ENCODE measurements around the gene GNAS.
"Not testable (repeated sequence)": the region's sequence is repeated elsewhere in the genome, so short reads cannot be mapped to it uniquely, and the experiment has no call there.

Gene GNAS

GRCh38 chr20:58828136-58828535, 24.4 kb upstream of the GNAS start:
- no peak for DNase-seq (ENCODE audit: low spot score)

GRCh38 chr20:58828804-58829203, 23.7 kb upstream of the GNAS start:
- not testable (repeated sequence) for DNase-seq (ENCODE audit: low spot score)

- no peak for DNase-seq (ENCODE audit: low spot score)
These were observed 23.0 kb upstream of the GNAS start for GRCh38 chr20:58829531-58829941.

- DNase-seq (ENCODE audit: low spot score), result no peak
These were observed 20.1 kb upstream of the GNAS start for GRCh38 chr20:58832457-58832856.

GRCh38 chr20:58833921-58834320, 18.6 kb upstream of the GNAS start:
- DNase-seq (ENCODE audit: low spot score), result no peak

- no peak for DNase-seq (ENCODE audit: low spot score)
These were observed 17.3 kb upstream of the GNAS start for GRCh38 chr20:58835231-58835630.

GRCh38 chr20:58836616-58837204, 15.8 kb upstream of the GNAS start:
- no peak for DNase-seq (ENCODE audit: low spot score)

GRCh38 chr20:58837717-58838116, 14.8 kb upstream of the GNAS start:
- DNase-seq (ENCODE audit: low spot score), result no peak

GRCh38 chr20:58838174-58838573, 14.3 kb upstream of the GNAS start:
- DNase-seq (ENCODE audit: low spot score), result no peak

GRCh38 chr20:58839474-58839874, 13.0 kb upstream of the GNAS start:
- DNase-seq (ENCODE audit: low spot score), result peak; percentile 27

- no peak for DNase-seq (ENCODE audit: low spot score)
These were observed 12.3 kb upstream of the GNAS start for GRCh38 chr20:58839991-58840747.

GRCh38 chr20:58840816-58841538, 11.5 kb upstream of the GNAS start:
- no peak for DNase-seq (ENCODE audit: low spot score)

- no peak for DNase-seq (ENCODE audit: low spot score)
These were observed 10.8 kb upstream of the GNAS start for GRCh38 chr20:58841539-58842264.

GRCh38 chr20:58842276-58842675, 10.2 kb upstream of the GNAS start:
- no peak for DNase-seq (ENCODE audit: low spot score)

GRCh38 chr20:58843128-58843556, 9.4 kb upstream of the GNAS start:
- no peak for DNase-seq (ENCODE audit: low spot score)

GRCh38 chr20:58845706-58846105, 6.8 kb upstream of the GNAS start:
- DNase-seq (ENCODE audit: low spot score), result no peak

GRCh38 chr20:58847463-58847862, 5.1 kb upstream of the GNAS start:
- no peak for DNase-seq (ENCODE audit: low spot score)

GRCh38 chr20:58850693-58851174, 1.8 kb upstream of the GNAS start, which contains the start of gene GNAS-AS1:
Gene GNAS-AS1, minus strand, starts transcription at chr20:58850902.
- peak; percentile 87 for DNase-seq (ENCODE audit: low spot score)

GRCh38 chr20:58851221-58851968, 1.1 kb upstream of the GNAS start:
- DNase-seq (ENCODE audit: low spot score), result no peak

GRCh38 chr20:58851969-58852458, 502 bp upstream of the GNAS start:
- DNase-seq (ENCODE audit: low spot score), result no peak

- DNase-seq (ENCODE audit: low spot score), result no peak
These were observed 950 bp downstream of the GNAS start for GRCh38 chr20:58853466-58853865.

All from activated CD4-positive, alpha-beta T cell treated with anti-CD3 and anti-CD28 coated beads, Interleukin-2, Interleukin-4, amounts not matched to agents 100 ng/mL and 50 ng/mL, durations not matched to agents 16 hours and 8 hours (primary cell).